GM19468 (cell line): Measurements from ENCODE around the gene SOS2.
A peak's percentile ranks its signal among the peaks of the same experiment; 100 is the strongest.
"Not testable (repeated sequence)": the region's sequence is repeated elsewhere in the genome, so short reads cannot be mapped to it uniquely, and the experiment has no call there.

Experiments used
- ATAC-seq: cut with Tn5 transposase; IDR thresholded peaks from one replicate; pipeline ENCODE4 v1.9.1; 2021; ENCODE audit warnings: mild to moderate bottlenecking, moderate library complexity, moderate number of reproducible peaks; ENCODE audit not compliant: unreplicated experiment; ENCODE audit errors: extremely low read depth

SOS2 gene

GRCh38 chr14:50088117-50088515 lies 143.3 kb downstream of the SOS2 start:
- no peak for ATAC-seq

GRCh38 chr14:50087341-50088116 lies 143.8 kb downstream of the SOS2 start:
- ATAC-seq, result no peak

GRCh38 chr14:50086321-50086711 lies 145.1 kb downstream of the SOS2 start:
- no peak for ATAC-seq

- peak; percentile 38 for ATAC-seq
These were observed 145.6 kb downstream of the SOS2 start for GRCh38 chr14:50085570-50086320.

- no peak for ATAC-seq
These were observed 146.7 kb downstream of the SOS2 start for GRCh38 chr14:50084666-50085065.

GRCh38 chr14:50083467-50084337 lies 147.7 kb downstream of the SOS2 start:
- ATAC-seq, result peak; percentile 3

GRCh38 chr14:50082784-50083466 lies 148.5 kb downstream of the SOS2 start:
- ATAC-seq, result peak; percentile 48

- ATAC-seq, result no peak
These were observed 149.1 kb downstream of the SOS2 start for GRCh38 chr14:50082308-50082742.

GRCh38 chr14:50079103-50079502 lies 152.3 kb downstream of the SOS2 start:
- ATAC-seq, result not testable (repeated sequence)

- not testable (repeated sequence) for ATAC-seq
These were observed 157.7 kb downstream of the SOS2 start for GRCh38 chr14:50073663-50074062.

GRCh38 chr14:50072395-50072794 lies 159.0 kb downstream of the SOS2 start:
- ATAC-seq, result no peak

GRCh38 chr14:50070840-50071548 lies 160.4 kb downstream of the SOS2 start:
- no peak for ATAC-seq

GRCh38 chr14:50070230-50070629 lies 161.1 kb downstream of the SOS2 start:
- no peak for ATAC-seq

- ATAC-seq, result no peak
These were observed 162.1 kb downstream of the SOS2 start for GRCh38 chr14:50069325-50069724.

- no peak for ATAC-seq
These were observed 162.9 kb downstream of the SOS2 start for GRCh38 chr14:50068496-50068895.

GRCh38 chr14:50067723-50068495 lies 163.5 kb downstream of the SOS2 start:
- ATAC-seq, result no peak
